Endothelial cell of umbilical vein (primary cell): ENCODE measurements around the gene DNAH9. TPM values are rescaled to one million over a fixed set of nuclear protein-coding genes. Genes with fewer than 3 reads are reported as not detected.

Experiments used
- BruUV-seq: library from RNA; stranded (reverse); fragments of 400-500 nt; replicated peaks from 2 replicates; lab custom pipeline; 2021; lab: Mats Ljungman, UMichigan
- CTCF ChIA-PET: fragments of 300-600, 350-600 bp; sonication (Branson Sonifier 250); formaldehyde crosslinking; loops from one replicate; lab custom pipeline; 2021; ENCODE audit warnings: antibody characterized with exemption, inconsistent platforms; lab: Charles Lee
- POLR2A ChIA-PET: fragments of 300-600, 350-600 bp; sonication (Branson Sonifier 250); formaldehyde crosslinking; loops from one replicate; lab custom pipeline; 2021; ENCODE audit warnings: antibody characterized with exemption, inconsistent platforms; lab: Charles Lee
- DNase-seq: peaks from one replicate; pipeline ENCODE4 v3.0.0-alpha.2; 2011; ENCODE audit warnings: low read depth, low spot score
- FAIRE-seq: peaks from 2 replicates; lab custom pipeline; 2011; peaks lifted over from hg19 to GRCh38; lab: Jason Lieb, UNC
- H2AFZ ChIP-seq: 2 replicates; pipeline ENCODE4 v1.6.0; 2012; ENCODE audit warnings: low read depth, low read length, control low read depth, inconsistent platforms
- H3K27ac ChIP-seq: 2 replicates; pipeline ENCODE4 v1.5.1; 2011; ENCODE audit warnings: low read depth, mild to moderate bottlenecking, control low read depth, low read length, moderate library complexity; ENCODE audit not compliant: insufficient read depth
- H3K27me3 ChIP-seq, 2 experiments: 2 replicates each; pipeline versions ENCODE4 v1.6.0 to v1.6.1; 2011; ENCODE audit warnings: low read length in 2 of 2, mixed read lengths in 1 of 2; ENCODE audit not compliant: control insufficient read depth in 2 of 2, insufficient read depth in 2 of 2
- H3K36me3 ChIP-seq, 2 experiments: 2 replicates in 1 of 2; 3 replicates in 1 of 2; pipeline ENCODE4 v1.5.1; 2011; ENCODE audit warnings: low read length in 2 of 2, mild to moderate bottlenecking in 1 of 2, moderate library complexity in 1 of 2; ENCODE audit not compliant: control insufficient read depth in 2 of 2, insufficient read depth in 2 of 2; ENCODE audit errors: extremely low read depth in 1 of 2
- H3K4me1 ChIP-seq: 3 replicates; pipeline ENCODE4 v1.5.1; 2011; ENCODE audit warnings: mild to moderate bottlenecking, low read length; ENCODE audit not compliant: control insufficient read depth, insufficient read depth; ENCODE audit errors: extremely low read depth
- H3K4me2 ChIP-seq: 2 replicates; pipeline ENCODE4 v1.6.1; 2011; ENCODE audit warnings: low read length, control low read depth, mixed read lengths; ENCODE audit not compliant: insufficient read depth
- H3K4me3 ChIP-seq, 3 experiments: fragments of 200-600 bp in 1 of 3; sonication (generic), shearing (Covaris generic) in 1 of 3; replicated peaks in 1 of 3; 2 replicates each; pipeline ENCODE4 v1.5.1; 2011 to 2016; ENCODE audit warnings: control low read depth in 3 of 3, low read length in 3 of 3, mild to moderate bottlenecking in 2 of 3, inconsistent platforms in 1 of 3, low read depth in 1 of 3, moderate library complexity in 1 of 3; ENCODE audit not compliant: insufficient read depth in 1 of 3
- H3K79me2 ChIP-seq: 2 replicates; pipeline ENCODE4 v1.6.0; 2012; ENCODE audit warnings: low read length, inconsistent platforms; ENCODE audit not compliant: control insufficient read depth, insufficient read depth
- H3K9ac ChIP-seq: replicated peaks from 2 replicates; pipeline ENCODE3; 2011; ENCODE audit warnings: low read length, control low read depth; ENCODE audit not compliant: insufficient read depth; ENCODE audit errors: extremely low read depth
- H3K9me1 ChIP-seq: replicated peaks from 3 replicates; pipeline ENCODE4 v1.6.0; 2011; ENCODE audit warnings: mild to moderate bottlenecking, low read length; ENCODE audit not compliant: control insufficient read depth, insufficient read depth; ENCODE audit errors: extremely low read depth
- H3K9me3 ChIP-seq: replicated peaks from 2 replicates; pipeline ENCODE4 v1.5.1; 2012; ENCODE audit warnings: low read length, inconsistent platforms; ENCODE audit not compliant: control insufficient read depth, insufficient read depth
- H4K20me1 ChIP-seq: replicated peaks from 2 replicates; pipeline ENCODE3; 2011; ENCODE audit warnings: mild to moderate bottlenecking, low read length; ENCODE audit not compliant: control insufficient read depth, insufficient read depth; ENCODE audit errors: extremely low read depth
- EZH2 ChIP-seq: IDR thresholded peaks from 2 replicates; pipeline ENCODE4 v1.6.1; 2012; ENCODE audit warnings: borderline replicate concordance, low read depth, mild to moderate bottlenecking, moderate library complexity, low read length, inconsistent platforms; ENCODE audit not compliant: severe bottlenecking
- FOS ChIP-seq: IDR thresholded peaks from 2 replicates; pipeline ENCODE4 v1.6.1; 2011; ENCODE audit warnings: mild to moderate bottlenecking, low read length, moderate library complexity, borderline replicate concordance; ENCODE audit not compliant: insufficient read depth
- GATA2 ChIP-seq: IDR thresholded peaks from 2 replicates; pipeline ENCODE4 v1.7.0; 2011; ENCODE audit warnings: low read depth, mild to moderate bottlenecking, moderate library complexity, mixed read lengths, low read length; ENCODE audit not compliant: insufficient read length, insufficient read depth
- JUN ChIP-seq: IDR thresholded peaks from 2 replicates; pipeline ENCODE4 v1.6.1; 2011; ENCODE audit warnings: borderline replicate concordance, low read depth; ENCODE audit not compliant: insufficient read length, insufficient read depth
- MYC ChIP-seq: IDR thresholded peaks from one replicate; pipeline ENCODE4 v1.6.1; 2011; ENCODE audit warnings: mild to moderate bottlenecking, low read depth, low read length
- POLR2A ChIP-seq: IDR thresholded peaks from 2 replicates; pipeline ENCODE4 v1.6.1; 2012; ENCODE audit warnings: low read depth, mild to moderate bottlenecking, control low read depth, low read length
- POLR2AphosphoS5 ChIP-seq: IDR thresholded peaks from 2 replicates; pipeline ENCODE4 v1.6.1; 2012; ENCODE audit warnings: low read depth, mild to moderate bottlenecking, control low read depth, low read length, moderate library complexity; ENCODE audit not compliant: insufficient read depth
- dilution Hi-C: fragments of 300-500 bp; cut with MboI; formaldehyde crosslinking; loops from one replicate; pipeline ENCODE4 v1.15.0; 2019; ENCODE audit warnings: low sequenced_read_pairs; ENCODE audit not compliant: extremely low pct_ligation_motif_present
- intact Hi-C: fragments of 100-400 bp; cut with micrococcal nuclease; formaldehyde crosslinking; loops from one replicate; pipeline ENCODE4 v1.10.0; 2022
- polyA plus RNA-seq, 4 experiments: library from polyadenylated mRNA; depleted of rRNA in 3 of 4; stranded (reverse) in 3 of 4; unstranded in 1 of 4; fragments of >200 nt; gene quantifications; 2 replicates each; pipeline versions ENCODE4 v1.2.1 to v1.2.3, GENCODE V29; 2011 to 2012; ENCODE audit warnings: missing spikeins in 1 of 4
- total RNA-seq: library from RNA; stranded (reverse); gene quantifications from 2 replicates; pipeline ENCODE4 v1.2.3, GENCODE V29; 2021
- TF ChIP-seq, protein P1 (sequence below), 2 donors: IDR thresholded peaks; 1 replicate in 1 of 2; 2 replicates in 1 of 2; pipeline ENCODE4 v1.5.1; 2011; ENCODE audit warnings: low read length in 2 of 2, mild to moderate bottlenecking in 2 of 2, moderate library complexity in 2 of 2, control low read depth in 1 of 2, inconsistent platforms in 1 of 2, low read depth in 1 of 2; ENCODE audit not compliant: insufficient read depth in 1 of 2; ENCODE audit errors: extremely low read depth in 1 of 2
- TF ChIP-seq, protein P2 (sequence below): IDR thresholded peaks from 2 replicates; pipeline ENCODE4 v1.6.1; 2011; ENCODE audit not compliant: insufficient read depth, insufficient read length

Gene DNAH9
- total and polyA plus RNA-seq, 2 donors (not counting 3 experiments of a cell fraction or from before 2014, with no cell fraction given): not detected

DNA sequence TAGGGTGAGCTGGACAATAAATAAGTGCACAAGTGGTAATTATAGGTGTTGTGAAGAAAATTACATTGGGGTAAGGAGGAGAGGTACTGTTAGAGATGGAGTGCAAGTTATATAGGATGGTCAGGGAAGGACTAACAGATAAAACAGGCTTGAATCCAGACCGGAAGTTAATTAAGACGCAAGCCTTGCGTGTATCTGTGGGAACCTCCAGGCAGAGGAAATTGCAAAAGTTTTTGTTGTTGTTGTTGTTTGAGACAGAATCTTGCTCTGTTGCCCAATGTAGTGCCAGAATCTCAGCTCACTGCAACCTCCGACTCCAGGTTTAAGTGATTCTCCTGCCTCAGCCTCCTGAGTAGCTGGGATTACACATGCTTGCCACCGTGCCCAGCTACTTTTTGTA is 401.4 kb downstream of the DNAH9 start:
- FAIRE-seq (no peak), DNase-seq (no peak)
- dilution Hi-C loops: no loop called here

More for the DNA sequence above, 401.4 kb downstream of the DNAH9 start:
- ChIA-PET CTCF (interaction anchor here (0.8 kb wide), 1 partner anchor 21 kb away, joined by 3 read pairs; the partner anchor contains the start of gene MAP2K4), POLR2A (no interaction called here)
- no peaks in the 10 kb centered on the region for H3K9me3 ChIP-seq
- H3K27me3 ChIP-seq: peaks cover 0 to 2% of the 10 kb centered on the region in 2 experiments
- peaks cover 3% of the 10 kb centered on the region for H3K4me1 ChIP-seq
- H3K9me1 ChIP-seq: no peaks in the 10 kb centered on the region
- no peaks in the 10 kb centered on the region for H3K36me3 ChIP-seq
- no peaks in the 10 kb centered on the region for H4K20me1 ChIP-seq
- H3K4me2 ChIP-seq: no peak overlapping the region
- intact Hi-C loops: no loop called here
- no peak overlapping the region for H3K4me3 ChIP-seq
- no peaks in the 10 kb centered on the region for H3K79me2 ChIP-seq
- no TSS peak for BruUV-seq
- H3K27ac ChIP-seq: no peak overlapping the region
- TF ChIP-seq, protein P1, sequence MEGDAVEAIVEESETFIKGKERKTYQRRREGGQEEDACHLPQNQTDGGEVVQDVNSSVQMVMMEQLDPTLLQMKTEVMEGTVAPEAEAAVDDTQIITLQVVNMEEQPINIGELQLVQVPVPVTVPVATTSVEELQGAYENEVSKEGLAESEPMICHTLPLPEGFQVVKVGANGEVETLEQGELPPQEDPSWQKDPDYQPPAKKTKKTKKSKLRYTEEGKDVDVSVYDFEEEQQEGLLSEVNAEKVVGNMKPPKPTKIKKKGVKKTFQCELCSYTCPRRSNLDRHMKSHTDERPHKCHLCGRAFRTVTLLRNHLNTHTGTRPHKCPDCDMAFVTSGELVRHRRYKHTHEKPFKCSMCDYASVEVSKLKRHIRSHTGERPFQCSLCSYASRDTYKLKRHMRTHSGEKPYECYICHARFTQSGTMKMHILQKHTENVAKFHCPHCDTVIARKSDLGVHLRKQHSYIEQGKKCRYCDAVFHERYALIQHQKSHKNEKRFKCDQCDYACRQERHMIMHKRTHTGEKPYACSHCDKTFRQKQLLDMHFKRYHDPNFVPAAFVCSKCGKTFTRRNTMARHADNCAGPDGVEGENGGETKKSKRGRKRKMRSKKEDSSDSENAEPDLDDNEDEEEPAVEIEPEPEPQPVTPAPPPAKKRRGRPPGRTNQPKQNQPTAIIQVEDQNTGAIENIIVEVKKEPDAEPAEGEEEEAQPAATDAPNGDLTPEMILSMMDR (IDR thresholded peaks at IDR 0.05; ENCODE audit: extremely low read depth in 1 of 2, insufficient read depth in 1 of 2, low read depth in 1 of 2, low read length in 2 of 2): no peak
- TF ChIP-seq GATA2: no peak
- no peak for TF ChIP-seq EZH2
- no peak for TF ChIP-seq FOS
- TF ChIP-seq MYC: no peak
- TF ChIP-seq JUN: no peak
- no peak for TF ChIP-seq POLR2A
- TF ChIP-seq, protein P2, sequence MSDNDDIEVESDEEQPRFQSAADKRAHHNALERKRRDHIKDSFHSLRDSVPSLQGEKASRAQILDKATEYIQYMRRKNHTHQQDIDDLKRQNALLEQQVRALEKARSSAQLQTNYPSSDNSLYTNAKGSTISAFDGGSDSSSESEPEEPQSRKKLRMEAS: no peak
- no peak for TF ChIP-seq POLR2AphosphoS5
- H2AFZ ChIP-seq: no peak overlapping the region
- no peak overlapping the region for H3K9ac ChIP-seq
